HG03521 (cell line): Measurements from ENCODE around the gene CDC42BPB.

Source experiments
- ATAC-seq: cut with Tn5 transposase; IDR thresholded peaks from one replicate; pipeline ENCODE4 v1.9.1; 2021; ENCODE audit warnings: mild to moderate bottlenecking, moderate library complexity; ENCODE audit not compliant: unreplicated experiment

CDC42BPB gene

DNA sequence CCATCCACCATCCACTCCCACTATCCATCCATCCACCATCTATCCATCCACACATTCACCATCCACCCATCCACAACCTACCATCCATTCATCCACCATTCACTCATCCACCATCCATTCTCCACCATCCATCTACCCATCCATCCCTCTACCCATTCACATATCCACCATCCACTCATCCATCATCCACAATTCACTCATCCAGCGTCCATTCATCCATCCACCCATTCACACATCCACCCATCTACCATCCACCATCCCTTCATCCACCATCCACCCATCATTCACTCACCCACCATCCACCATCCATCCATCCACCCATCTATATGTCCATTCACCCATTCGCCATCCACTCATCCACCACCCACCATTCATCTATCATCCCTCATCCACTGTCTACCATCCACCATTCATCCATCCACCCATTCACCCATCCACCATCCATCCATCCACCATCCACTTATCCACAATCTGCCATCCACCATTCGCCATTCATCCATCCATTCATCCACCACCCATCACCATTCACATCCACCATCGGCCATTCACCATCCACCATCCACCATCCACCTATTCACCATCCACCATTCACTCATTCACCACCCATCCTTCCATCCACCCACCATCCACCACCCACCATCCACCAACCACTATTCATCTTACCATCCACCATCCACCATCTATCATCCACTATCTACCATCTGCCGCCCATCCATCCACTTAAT, 136.9 kb downstream of the CDC42BPB start:
- ATAC-seq = no peak

DNA sequence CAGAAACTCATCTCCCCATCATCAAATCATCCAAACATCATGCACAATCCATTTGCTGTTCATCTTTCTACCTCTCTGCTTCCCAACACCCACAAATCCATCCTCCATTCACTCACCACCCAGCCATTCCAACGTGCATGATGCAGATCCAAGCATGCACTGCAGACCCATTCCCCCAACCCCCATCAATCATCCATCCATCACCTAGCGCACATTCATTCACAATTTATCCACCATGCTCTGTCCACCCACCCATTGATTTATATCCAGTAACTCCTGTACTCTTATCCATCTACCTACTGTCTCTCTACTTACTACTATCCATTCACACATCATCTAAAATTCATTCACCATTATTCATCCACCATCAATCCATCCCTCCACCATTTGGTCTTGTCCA, 138.9 kb downstream of the CDC42BPB start:
- no peak for ATAC-seq

DNA sequence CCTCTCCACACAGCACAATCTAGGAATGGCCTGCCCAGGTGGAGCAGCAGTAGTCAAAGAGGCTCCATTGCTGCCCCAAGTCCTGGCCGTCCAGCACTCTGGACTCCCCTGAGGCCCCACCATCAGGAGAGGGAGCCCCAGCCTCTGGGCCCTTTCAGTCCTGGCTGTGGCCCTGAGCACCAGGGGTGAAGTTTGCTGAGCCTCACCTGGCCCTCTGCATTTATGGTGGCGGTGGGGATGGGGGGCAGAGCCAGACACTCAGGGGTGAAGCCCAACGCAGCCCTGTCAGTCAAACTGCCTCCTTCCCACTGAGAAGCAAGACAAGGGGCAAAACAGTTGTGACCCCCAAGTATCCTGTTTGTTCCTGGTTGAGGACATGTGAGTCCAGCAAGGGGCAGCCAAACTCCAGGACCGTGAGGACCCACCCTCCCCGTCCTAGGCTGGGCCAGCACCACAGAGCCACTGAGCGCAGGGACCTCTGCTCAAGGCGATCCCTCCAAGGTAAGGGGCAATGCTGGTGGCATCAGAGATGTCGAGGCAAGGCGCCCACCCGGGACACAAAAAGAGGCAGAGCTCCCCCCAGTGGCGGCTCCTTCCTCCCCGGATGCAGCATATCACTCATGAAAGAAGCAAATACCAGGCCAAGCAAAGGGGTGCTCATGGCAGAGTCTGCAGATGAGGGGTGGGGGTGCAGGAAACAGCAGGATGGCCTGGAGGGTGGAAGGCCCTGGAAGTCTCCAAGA, 139.7 kb downstream of the CDC42BPB start:
- no peak for ATAC-seq

DNA sequence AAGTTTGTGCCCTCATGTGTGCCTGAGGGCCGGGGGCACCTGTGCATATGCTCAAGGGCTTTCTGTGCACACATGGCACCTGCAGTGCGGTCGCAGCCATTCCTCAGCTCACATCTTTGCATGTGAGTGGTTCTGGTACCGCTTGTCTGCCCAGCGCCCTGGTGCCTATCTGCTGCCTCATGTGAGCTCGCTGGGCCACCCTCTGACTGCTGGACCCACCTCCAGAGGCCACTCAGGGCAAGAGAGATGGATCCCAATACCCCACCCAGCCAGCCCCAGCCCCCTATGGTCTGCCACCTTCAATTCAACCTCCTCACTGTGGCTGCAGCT, 140.3 kb downstream of the CDC42BPB start:
- ATAC-seq = no peak

DNA sequence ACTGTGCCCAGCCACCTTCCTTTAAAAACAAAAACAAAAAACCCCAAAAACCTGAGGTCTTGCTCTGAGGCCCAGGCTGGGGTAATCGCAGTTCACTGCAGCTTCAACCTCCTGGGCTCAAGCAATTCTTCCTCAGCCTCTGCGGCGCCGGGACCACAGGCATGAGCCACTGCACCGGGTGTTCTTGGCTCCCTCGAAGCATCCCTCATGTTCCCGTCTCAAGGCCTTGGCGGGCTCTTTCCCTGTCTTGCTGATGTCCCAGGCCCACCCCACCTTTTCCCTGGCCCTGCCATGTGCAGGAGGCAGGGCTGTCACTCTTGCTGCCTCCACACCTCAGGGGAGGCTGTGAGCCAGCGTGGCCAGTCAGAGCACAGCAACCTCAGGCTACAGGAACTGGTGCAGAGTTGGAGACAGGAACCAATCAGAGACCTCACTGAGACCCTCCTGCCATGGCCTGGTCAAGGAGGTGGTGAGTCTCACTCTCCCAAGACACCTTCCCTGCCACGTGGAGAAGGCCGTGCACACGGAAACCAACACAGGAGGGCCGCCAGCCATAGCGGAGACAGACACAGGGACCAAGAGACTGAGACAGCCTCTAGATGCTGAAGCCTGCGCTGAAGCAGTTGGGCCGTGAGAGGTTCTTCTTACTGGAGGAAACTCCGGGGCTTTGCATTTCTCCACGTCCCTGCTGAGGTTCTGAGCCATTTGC, 140.8 kb downstream of the CDC42BPB start:
- ATAC-seq = no peak

DNA sequence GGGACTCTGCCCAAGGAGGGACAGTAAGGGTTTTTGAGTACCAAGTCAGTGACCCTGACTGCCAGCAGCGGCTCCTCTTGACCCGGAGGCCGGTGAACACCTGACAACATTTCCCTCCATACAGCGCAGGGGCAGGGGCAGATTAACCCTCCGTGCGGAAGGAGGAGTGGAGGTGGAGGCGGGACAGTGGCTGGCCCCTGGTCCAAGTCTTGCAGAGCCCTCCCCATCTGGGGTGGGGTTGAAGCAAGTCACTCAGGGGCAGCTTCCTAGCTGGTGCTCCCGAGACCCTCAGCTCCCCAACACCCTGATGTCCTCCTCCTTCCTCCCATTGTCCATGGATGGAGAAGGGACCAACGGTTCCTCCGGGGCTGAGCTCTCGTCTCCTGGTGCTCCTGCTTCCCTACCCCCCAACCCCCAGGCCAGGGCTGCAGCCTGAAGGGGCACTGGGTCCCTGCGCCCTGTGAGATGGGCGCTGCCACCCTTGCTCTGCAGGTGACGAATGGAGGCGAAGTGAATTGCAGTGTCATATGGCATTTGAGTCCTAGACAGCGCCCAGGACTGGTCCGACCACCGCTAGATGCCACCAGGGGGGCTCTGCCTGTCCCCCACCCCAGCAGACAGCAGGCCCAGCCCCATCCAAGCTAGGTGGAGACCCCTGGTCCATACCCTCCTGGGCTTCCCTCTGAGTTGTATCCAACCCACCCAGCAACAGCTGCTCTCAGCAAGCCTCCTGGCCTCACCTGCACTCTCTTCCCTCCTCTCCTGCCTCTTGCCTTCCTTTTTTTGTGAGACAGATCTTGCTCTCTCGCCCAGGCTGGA, 141.8 kb downstream of the CDC42BPB start:
- no peak for ATAC-seq

DNA sequence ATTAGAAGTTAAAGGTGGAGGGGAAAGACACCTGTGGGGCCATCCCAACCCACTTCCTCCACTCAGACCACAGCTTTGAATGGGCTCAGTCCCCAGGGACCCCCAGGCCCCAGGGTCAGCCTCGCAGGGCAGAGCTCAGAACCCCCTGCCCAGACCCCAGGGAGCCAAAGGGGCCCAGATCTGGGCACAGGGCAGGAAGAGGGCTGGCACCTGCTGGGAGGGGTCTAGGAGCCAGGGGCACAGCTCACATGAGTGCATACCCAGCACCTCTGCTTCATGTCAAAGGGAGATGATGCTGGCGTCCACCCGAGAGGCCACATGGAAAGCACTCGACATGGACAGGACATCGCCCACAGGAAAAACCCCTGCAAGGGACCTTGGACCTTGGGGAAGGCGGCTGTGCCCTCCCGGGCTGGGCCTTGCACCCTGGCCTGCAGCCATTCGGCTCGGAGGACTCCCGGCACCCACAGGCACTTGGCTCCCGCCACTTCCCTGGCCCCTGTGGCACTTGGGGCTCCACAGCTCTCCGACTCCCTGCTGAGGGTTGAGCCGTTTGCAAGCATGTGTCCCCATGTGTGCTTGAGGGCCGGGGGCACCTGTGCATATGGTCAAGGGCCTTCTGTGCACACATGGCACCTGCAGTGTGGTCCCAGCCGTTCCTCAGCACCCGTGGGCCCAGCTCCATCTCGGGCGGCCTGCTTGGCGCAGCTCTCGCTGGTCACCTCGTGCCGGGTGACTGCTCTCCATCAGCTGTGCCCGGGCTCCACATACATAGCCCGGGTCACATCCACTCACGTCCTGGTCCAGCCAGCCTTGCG, 142.7 kb downstream of the CDC42BPB start:
- no peak for ATAC-seq

DNA sequence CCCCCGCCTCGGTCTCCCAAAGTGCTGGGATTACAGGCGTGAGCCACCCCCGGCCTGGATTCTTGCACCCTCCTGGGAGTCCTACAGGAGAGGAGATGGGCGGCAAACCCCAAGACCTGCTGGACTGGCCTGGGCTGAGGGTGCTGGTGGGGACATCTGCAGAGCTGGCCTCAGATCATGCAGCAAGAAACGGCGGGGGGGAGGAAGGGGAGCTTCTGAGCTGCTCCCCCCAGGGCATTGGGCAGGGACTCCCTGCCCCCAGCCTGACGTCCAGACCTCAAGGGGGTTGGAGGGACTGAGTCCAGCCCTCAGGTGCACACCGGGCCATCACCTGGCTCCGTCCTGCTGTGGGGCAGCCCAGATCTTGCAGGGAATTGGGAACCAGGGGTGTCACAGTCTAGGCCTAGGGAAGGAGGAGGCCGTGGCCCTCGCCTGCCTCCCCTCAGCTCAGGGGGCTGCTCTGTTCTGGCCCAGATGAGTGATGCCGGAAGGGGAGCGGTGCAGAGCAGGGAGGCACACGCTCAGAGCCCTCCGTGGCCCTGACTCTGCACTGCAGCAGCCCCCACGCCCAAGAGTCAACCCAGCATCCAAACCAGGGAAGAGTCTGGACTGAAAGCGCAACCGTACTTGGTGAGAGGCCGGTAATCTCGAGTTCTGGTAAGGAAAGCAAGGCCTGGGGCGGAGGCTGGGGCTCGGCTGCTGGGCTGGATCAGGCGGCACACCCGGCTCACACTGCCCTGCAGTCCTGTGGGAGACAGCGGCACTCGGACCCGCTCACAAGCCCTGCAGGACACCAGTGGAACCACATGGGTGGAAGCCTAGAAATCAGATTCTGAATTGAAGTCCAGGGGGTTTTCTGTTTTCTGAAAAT, 143.8 kb downstream of the CDC42BPB start:
- no peak for ATAC-seq

DNA sequence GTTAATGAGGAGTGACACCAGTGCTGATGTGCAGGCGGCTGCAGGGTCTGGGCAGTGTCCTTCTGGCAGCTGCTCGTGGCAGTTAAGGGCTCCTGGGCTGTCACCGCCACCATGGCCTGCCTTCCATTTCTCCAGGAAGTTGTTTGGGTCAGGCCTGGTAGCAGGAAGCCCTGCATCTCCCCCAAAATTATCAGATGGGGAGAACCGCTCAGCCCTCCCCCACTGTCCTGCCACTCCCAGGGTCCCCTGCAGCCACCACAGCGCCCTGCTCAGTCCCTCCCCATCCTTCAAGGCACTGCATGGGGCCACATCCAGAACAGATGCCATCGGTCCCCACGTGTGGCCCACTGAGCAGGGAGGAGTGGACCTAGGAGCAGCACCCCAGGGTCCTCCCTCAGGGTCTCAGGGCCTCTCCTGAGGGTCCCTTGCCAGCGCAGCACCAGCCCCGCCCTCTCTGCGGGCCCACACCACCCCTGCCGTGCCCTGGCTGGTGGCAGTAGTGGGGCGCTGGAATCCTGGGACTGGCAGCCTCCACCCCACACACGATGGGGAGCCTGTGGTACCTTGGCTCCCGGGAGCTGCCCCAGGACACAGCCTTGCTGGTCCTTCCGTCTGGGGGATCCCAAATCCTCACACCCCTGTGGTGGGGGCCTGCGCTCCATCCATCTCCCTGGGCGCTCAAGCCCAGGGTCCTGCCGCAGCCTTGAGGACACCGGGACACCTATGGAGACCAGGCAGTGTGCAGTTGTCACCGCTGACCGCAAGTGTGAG, 145.2 kb downstream of the CDC42BPB start:
- ATAC-seq = no peak

DNA sequence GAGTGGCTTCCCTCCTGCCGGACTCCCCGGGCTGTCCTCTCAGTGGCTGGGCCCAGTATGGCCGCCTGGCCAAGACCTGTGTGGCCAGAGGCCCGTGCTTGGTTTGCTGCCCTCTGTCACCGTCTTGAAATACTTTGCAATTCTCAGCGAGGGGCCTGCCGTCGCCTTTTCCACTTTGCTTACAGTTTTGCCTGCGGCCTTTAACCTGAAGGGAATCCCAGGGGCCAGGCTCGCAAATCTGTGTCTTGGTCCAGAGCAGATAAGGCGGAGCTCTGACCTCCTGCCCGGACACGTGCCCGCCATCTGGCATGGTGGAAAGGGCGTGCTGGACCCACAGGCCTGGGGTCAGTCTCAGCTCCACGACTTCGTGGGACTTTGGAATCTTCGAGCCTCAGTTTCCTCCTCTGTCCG, 145.8 kb downstream of the CDC42BPB start:
- no peak for ATAC-seq

DNA sequence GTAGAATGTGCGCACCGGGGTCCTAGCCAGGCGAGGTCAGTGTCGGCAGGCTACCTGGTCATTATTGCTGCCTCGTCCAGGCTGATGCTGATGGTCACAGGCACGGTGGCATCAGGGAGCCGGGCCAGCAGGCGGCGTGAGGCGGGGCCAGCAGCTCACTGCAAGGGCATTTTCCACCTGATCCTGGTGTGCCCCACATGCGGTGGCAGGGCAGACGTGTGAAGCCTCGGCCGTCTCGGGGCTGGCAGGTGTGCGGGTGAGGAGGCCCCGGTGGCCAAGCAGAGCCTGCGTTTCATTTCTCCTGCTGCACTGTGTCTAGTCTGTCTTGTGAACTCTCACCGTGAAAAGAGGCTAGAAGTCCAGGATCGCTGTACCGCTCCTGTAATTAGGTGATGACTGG, 146.9 kb downstream of the CDC42BPB start:
- ATAC-seq = no peak

DNA sequence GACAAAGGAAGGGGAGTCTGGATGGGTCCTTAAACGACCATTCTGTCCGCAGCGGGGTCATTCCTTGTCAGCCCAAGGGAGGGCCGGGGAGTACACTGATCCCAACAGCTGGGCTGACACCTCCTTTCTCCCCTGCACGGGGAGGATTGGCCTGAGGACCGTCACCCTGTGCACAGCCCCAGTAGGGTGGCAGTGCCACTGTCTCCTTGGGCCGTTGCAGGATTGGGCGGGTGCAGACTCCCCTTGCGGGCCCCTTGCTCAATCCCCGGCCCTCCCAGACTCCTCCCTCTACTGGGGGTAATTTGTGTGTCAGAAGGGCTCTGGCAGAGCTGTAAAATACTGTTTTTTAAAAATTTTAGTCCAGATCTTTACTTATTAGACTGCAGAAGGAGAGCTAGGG, 147.4 kb downstream of the CDC42BPB start:
- no peak for ATAC-seq

DNA sequence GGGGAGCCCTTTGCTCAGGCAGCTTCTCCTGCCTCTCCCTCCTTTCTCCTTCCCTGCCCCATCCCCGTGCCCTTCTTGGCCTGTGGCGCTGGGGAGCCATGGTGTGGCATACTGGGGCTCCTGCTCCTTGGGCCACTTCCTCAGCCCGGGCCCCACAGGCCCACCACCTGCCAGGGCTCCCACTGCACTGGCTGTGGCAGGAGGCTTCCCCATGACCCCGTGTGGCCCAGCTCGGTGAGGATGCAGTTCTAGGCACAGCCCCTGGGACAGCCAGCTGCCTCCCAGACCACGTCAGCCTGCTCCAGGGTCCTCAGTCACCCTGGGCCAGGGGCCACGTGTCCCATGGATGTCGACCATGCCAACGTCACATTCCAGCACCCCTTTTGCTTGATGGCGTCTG, 147.9 kb downstream of the CDC42BPB start:
- ATAC-seq = no peak

DNA sequence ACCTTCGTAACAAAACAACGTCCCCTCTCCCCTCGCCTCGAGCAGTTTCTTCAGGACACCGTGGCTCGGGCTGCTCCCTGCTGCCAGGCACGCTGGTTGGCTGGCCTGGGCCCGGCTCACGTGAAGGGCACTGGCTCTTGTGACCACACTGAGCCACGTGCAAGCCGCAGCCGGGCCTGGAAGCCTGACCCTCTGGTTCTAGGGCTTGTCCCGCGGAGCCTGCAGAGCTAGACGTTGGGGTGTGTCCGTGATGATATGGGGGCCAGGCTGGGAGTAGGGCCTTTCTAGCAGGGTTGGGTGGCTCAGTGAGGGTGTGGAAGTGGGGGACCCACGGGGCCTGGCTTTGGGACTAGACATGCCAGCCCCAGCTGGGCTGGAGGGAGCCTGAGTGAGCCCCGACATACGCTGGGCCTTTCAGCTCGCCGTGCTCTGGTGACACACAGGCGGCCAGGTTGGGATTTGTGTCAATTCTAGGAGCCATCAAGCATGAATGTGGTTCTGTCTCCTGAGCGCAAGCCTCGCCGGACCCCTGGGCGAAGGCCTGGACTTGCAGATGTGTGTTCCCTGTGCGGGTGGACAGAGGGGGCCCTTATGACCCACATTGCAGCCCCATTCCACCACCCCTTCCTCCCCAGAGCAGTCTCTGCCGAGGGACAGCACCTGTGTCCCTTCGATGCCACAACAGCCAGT, 148.4 kb downstream of the CDC42BPB start:
- no peak for ATAC-seq

DNA sequence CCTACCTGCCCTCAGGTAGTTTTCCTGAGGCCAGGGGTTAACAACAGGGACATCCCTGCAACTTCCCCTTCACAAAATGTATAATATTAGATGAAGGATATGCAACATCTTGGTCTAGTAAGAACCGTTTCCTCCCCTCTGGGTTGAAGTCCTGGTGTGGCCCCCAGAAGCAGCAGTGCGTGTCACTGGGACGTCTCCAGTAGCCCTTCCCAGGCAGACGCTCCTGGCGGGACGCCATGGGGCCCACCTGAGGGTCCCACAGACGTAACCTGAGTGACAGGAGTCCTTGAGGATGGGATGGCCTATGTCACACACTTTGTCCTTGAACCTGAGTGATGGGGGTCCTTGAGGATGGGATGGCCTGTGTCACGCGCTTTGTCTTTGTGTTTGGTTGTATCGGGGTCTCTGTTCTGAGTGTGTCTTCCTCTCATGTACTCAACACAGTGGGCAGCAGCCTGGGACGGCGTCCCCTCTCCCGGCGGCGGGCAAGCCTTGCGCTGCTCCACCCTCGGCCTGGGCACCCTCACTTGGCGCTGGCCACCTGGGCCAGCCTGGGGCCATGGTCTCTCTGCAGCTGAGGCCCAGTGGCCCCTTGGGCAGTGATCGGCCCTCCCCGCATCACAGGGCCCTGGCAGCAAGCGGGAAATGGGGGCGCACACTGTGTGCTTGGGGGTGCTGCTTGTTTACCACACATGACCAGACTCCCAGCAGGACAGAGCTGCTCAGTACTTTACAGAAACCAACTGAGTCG, 149.2 kb downstream of the CDC42BPB start:
- ATAC-seq = no peak

DNA sequence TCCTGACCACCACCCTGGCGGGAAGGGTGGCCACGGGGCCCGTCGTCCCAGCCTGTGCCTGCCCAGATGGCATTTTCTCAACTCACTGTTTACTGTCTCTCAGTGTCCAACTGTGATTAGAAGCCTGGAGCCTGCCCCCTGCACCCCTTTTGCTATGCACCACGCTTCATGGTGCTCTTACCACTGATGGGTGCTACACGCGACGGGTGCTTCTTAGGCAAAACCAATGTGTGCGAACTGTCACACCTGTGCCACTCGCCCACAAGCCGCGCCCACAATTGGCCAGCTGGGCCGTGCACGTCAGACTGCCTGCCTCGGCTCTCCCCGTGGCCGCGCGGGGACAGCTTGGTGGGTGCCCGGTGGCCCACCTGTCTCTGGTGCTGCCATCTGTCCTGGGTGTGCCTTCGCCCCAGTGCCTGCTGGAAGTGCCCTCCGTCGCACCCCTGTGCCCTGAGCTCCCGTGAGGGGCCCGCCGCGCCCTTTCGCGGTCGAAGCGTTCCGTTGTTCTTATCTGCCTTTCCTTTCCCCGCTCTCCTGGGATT, 150.0 kb downstream of the CDC42BPB start:
- ATAC-seq = no peak
